Immature natural killer cell (primary cell): ENCODE data around the gene PRKCE. TPM values are rescaled to one million over a fixed set of nuclear protein-coding genes. Genes with fewer than 3 reads are reported as not detected.
A peak's percentile ranks its signal among the peaks of the same experiment; 100 is the strongest.

Experiments used
- DNase-seq, 3 donors: peaks; one replicate each; pipeline ENCODE4 v3.0.0; 2022; ENCODE audit warnings: mixed read lengths in 1 of 3
- H3K27ac Mint-ChIP-seq, 6 donors: one replicate each; pipeline ENCODE4 v1.8.0; 2020; ENCODE audit warnings: mixed read lengths in 6 of 6, mild to moderate bottlenecking in 5 of 6, inconsistent platforms in 4 of 6, moderate library complexity in 3 of 6
- H3K27me3 Mint-ChIP-seq, 3 donors: one replicate each; pipeline ENCODE4 v1.8.0; 2020 to 2021; ENCODE audit warnings: low read depth in 3 of 3, mild to moderate bottlenecking in 3 of 3, mixed read lengths in 3 of 3, moderate library complexity in 3 of 3, inconsistent platforms in 1 of 3
- H3K36me3 Mint-ChIP-seq, 3 donors: one replicate each; pipeline ENCODE4 v1.8.0; 2020; ENCODE audit warnings: mixed read lengths in 3 of 3, inconsistent platforms in 2 of 3, mild to moderate bottlenecking in 2 of 3
- H3K4me1 Mint-ChIP-seq, 2 donors: one replicate each; pipeline ENCODE4 v1.8.0; 2020; ENCODE audit warnings: inconsistent platforms in 2 of 2, mild to moderate bottlenecking in 2 of 2, mixed read lengths in 2 of 2, moderate library complexity in 1 of 2
- H3K4me3 Mint-ChIP-seq, 5 donors: one replicate each; pipeline ENCODE4 v1.8.0; 2020; ENCODE audit warnings: mild to moderate bottlenecking in 5 of 5, mixed read lengths in 5 of 5, inconsistent platforms in 3 of 5, moderate library complexity in 3 of 5
- H3K9me3 Mint-ChIP-seq, 6 donors: one replicate each; pipeline ENCODE4 v1.8.0; 2020; ENCODE audit warnings: mild to moderate bottlenecking in 6 of 6, mixed read lengths in 6 of 6, inconsistent platforms in 4 of 6, moderate library complexity in 3 of 6
- polyA plus RNA-seq, 3 donors: library from polyadenylated mRNA; unstranded; fragments of 300-500 nt; fragmentation: Illumina TruSeq; gene quantifications; one replicate each; pipeline ENCODE4 v1.2.3, GENCODE V29; 2021

The PRKCE gene
- polyA plus RNA-seq, 3 donors from 2014 or later: 1.0 to 3.0 (median 2.5) TPM

- no peaks in the 10 kb centered on the region for H3K4me1 Mint-ChIP-seq
- no peak overlapping the region for H3K4me3 Mint-ChIP-seq
- H3K9me3 Mint-ChIP-seq: no peaks in the 10 kb centered on the region
- no peaks in the 10 kb centered on the region for H3K36me3 Mint-ChIP-seq
- H3K27ac Mint-ChIP-seq: no peak overlapping the region
- no peaks in the 10 kb centered on the region for H3K27me3 Mint-ChIP-seq
- no peak for DNase-seq
Observed at GRCh38 chr2:45754131-45755010, 102.9 kb downstream of the PRKCE start.

- Mint-ChIP-seq H3K36me3 (no peaks in the 10 kb centered on the region), H3K27ac (no peak overlapping the region)
- DNase-seq: no peak
Observed at GRCh38 chr2:45755585-45756335, 104.3 kb downstream of the PRKCE start.

GRCh38 chr2:45758018-45758417 lies 106.5 kb downstream of the PRKCE start:
- H3K4me1 Mint-ChIP-seq: no peaks in the 10 kb centered on the region
- no peaks in the 10 kb centered on the region for H3K36me3 Mint-ChIP-seq
- peaks cover 0 to 1% (median 0%) of the 10 kb centered on the region in 3 donors for H3K27me3 Mint-ChIP-seq
- H3K9me3 Mint-ChIP-seq: no peaks in the 10 kb centered on the region
- no peak for DNase-seq
- no peak overlapping the region for H3K4me3 Mint-ChIP-seq
- no peak overlapping the region for H3K27ac Mint-ChIP-seq

More at GRCh38 chr2:45755585-45756335, 104.3 kb downstream of the PRKCE start:
- H3K4me3 Mint-ChIP-seq: no peak overlapping the region
- H3K27me3 Mint-ChIP-seq: peaks cover 0 to 1% (median 0%) of the 10 kb centered on the region in 3 donors
- no peaks in the 10 kb centered on the region for H3K9me3 Mint-ChIP-seq
- no peaks in the 10 kb centered on the region for H3K4me1 Mint-ChIP-seq

- H3K4me1 Mint-ChIP-seq: no peaks in the 10 kb centered on the region
- H3K4me3 Mint-ChIP-seq: no peak overlapping the region
- peaks cover 0 to 1% (median 0%) of the 10 kb centered on the region in 3 donors for H3K27me3 Mint-ChIP-seq
- no peak for DNase-seq
- no peaks in the 10 kb centered on the region for H3K36me3 Mint-ChIP-seq
- peak overlapping the region in 1 of 6 donors; percentile 29 for H3K27ac Mint-ChIP-seq
- no peaks in the 10 kb centered on the region for H3K9me3 Mint-ChIP-seq
Observed at GRCh38 chr2:45759310-45759851, 107.9 kb downstream of the PRKCE start.

- H3K4me1 Mint-ChIP-seq: peaks cover 0 to 2% of the 10 kb centered on the region in 2 donors
- DNase-seq: no peak
- no peaks in the 10 kb centered on the region for H3K9me3 Mint-ChIP-seq
- H3K27me3 Mint-ChIP-seq: peaks cover 0 to 1% (median 0%) of the 10 kb centered on the region in 3 donors
- H3K36me3 Mint-ChIP-seq: no peaks in the 10 kb centered on the region
- no peak overlapping the region for H3K4me3 Mint-ChIP-seq
- no peak overlapping the region for H3K27ac Mint-ChIP-seq
Observed at GRCh38 chr2:45761635-45762034, 110.2 kb downstream of the PRKCE start.

GRCh38 chr2:45763255-45763654 lies 111.8 kb downstream of the PRKCE start:
- Mint-ChIP-seq H3K36me3 (no peaks in the 10 kb centered on the region), H3K9me3 (no peaks in the 10 kb centered on the region), H3K4me1 (peaks cover 0 to 2% of the 10 kb centered on the region in 2 donors), H3K4me3 (no peak overlapping the region), H3K27ac (no peak overlapping the region), H3K27me3 (peaks cover 0 to 1% (median 0%) of the 10 kb centered on the region in 3 donors)
- no peak for DNase-seq

GRCh38 chr2:45763797-45764196 lies 112.3 kb downstream of the PRKCE start:
- H3K27ac Mint-ChIP-seq: no peak overlapping the region
- no peaks in the 10 kb centered on the region for H3K36me3 Mint-ChIP-seq
- peaks cover 0 to 2% of the 10 kb centered on the region in 2 donors for H3K4me1 Mint-ChIP-seq
- no peaks in the 10 kb centered on the region for H3K9me3 Mint-ChIP-seq
- peaks cover 0 to 1% (median 0%) of the 10 kb centered on the region in 3 donors for H3K27me3 Mint-ChIP-seq
- no peak overlapping the region for H3K4me3 Mint-ChIP-seq
- DNase-seq: no peak

GRCh38 chr2:45765007-45765727 lies 113.7 kb downstream of the PRKCE start:
- peaks cover 0 to 2% of the 10 kb centered on the region in 2 donors for H3K4me1 Mint-ChIP-seq
- peaks cover 0 to 2% (median 0%) of the 10 kb centered on the region in 3 donors for H3K27me3 Mint-ChIP-seq
- DNase-seq: no peak
- no peak overlapping the region for H3K27ac Mint-ChIP-seq
- no peak overlapping the region for H3K4me3 Mint-ChIP-seq
- no peaks in the 10 kb centered on the region for H3K36me3 Mint-ChIP-seq
- H3K9me3 Mint-ChIP-seq: no peaks in the 10 kb centered on the region

GRCh38 chr2:45765728-45766254 lies 114.3 kb downstream of the PRKCE start:
- peaks cover 0 to 2% of the 10 kb centered on the region in 2 donors for H3K4me1 Mint-ChIP-seq
- H3K36me3 Mint-ChIP-seq: no peaks in the 10 kb centered on the region
- H3K27me3 Mint-ChIP-seq: peaks cover 0 to 2% (median 0%) of the 10 kb centered on the region in 3 donors
- H3K9me3 Mint-ChIP-seq: no peaks in the 10 kb centered on the region
- DNase-seq: no peak
- H3K4me3 Mint-ChIP-seq: no peak overlapping the region
- peak overlapping the region in 1 of 6 donors; percentile 30 for H3K27ac Mint-ChIP-seq

GRCh38 chr2:45768208-45768607 lies 116.7 kb downstream of the PRKCE start:
- H3K27ac Mint-ChIP-seq: no peak overlapping the region
- no peak for DNase-seq
- no peaks in the 10 kb centered on the region for H3K36me3 Mint-ChIP-seq
- H3K9me3 Mint-ChIP-seq: no peaks in the 10 kb centered on the region
- H3K27me3 Mint-ChIP-seq: peaks cover 0 to 3% (median 0%) of the 10 kb centered on the region in 3 donors
- peaks cover 0 to 3% of the 10 kb centered on the region in 2 donors for H3K4me1 Mint-ChIP-seq
- no peak overlapping the region for H3K4me3 Mint-ChIP-seq

- Mint-ChIP-seq H3K9me3 (no peaks in the 10 kb centered on the region), H3K4me1 (peaks cover 0 to 3% of the 10 kb centered on the region in 2 donors), H3K27ac (no peak overlapping the region), H3K36me3 (no peaks in the 10 kb centered on the region), H3K27me3 (peaks cover 0 to 3% (median 0%) of the 10 kb centered on the region in 3 donors), H3K4me3 (no peak overlapping the region)
- no peak for DNase-seq
Observed at GRCh38 chr2:45769056-45769455, 117.6 kb downstream of the PRKCE start.

GRCh38 chr2:45769854-45770576 lies 118.5 kb downstream of the PRKCE start:
- H3K27me3 Mint-ChIP-seq: peaks cover 0 to 3% (median 0%) of the 10 kb centered on the region in 3 donors
- H3K4me3 Mint-ChIP-seq: no peak overlapping the region
- no peak overlapping the region for H3K27ac Mint-ChIP-seq
- no peak for DNase-seq
- H3K36me3 Mint-ChIP-seq: no peaks in the 10 kb centered on the region
- peaks cover 0 to 3% of the 10 kb centered on the region in 2 donors for H3K4me1 Mint-ChIP-seq
- no peaks in the 10 kb centered on the region for H3K9me3 Mint-ChIP-seq

- no peak for DNase-seq
- peaks cover 0 to 3% (median 2%) of the 10 kb centered on the region in 3 donors for H3K27me3 Mint-ChIP-seq
- H3K4me3 Mint-ChIP-seq: no peak overlapping the region
- no peaks in the 10 kb centered on the region for H3K9me3 Mint-ChIP-seq
- H3K36me3 Mint-ChIP-seq: no peaks in the 10 kb centered on the region
- no peak overlapping the region for H3K27ac Mint-ChIP-seq
- H3K4me1 Mint-ChIP-seq: peaks cover 0 to 3% of the 10 kb centered on the region in 2 donors
Observed at GRCh38 chr2:45770811-45771210, 119.3 kb downstream of the PRKCE start.
